WTC11 (cell line): Measurements from ENCODE around the gene HLA-DOB. TPM values are rescaled to one million over a fixed set of nuclear protein-coding genes. Genes with fewer than 3 reads are reported as not detected.

Source experiments
- CREM ChIP-seq: sonication (generic); formaldehyde crosslinking; IDR thresholded peaks from 2 replicates; pipeline ENCODE4 v1.8.1; 2022; ENCODE audit warnings: mild to moderate bottlenecking, missing genetic modification reagents, moderate library complexity
- ELF4 ChIP-seq: sonication (generic); formaldehyde crosslinking; IDR thresholded peaks from 2 replicates; pipeline ENCODE4 v1.8.1; 2022; ENCODE audit warnings: low read depth, mild to moderate bottlenecking, moderate library complexity, missing genetic modification reagents
- GTF2I ChIP-seq: fragments of 250-450 bp; sonication (Bioruptor Pico); conservative IDR thresholded peaks from 2 replicates; pipeline ENCODE4 v1.4.0; 2021; ENCODE audit warnings: mild to moderate bottlenecking
- MYBL2 ChIP-seq: sonication (generic); formaldehyde crosslinking; IDR thresholded peaks from 2 replicates; pipeline ENCODE4 v1.8.1; 2023; ENCODE audit warnings: mild to moderate bottlenecking, moderate library complexity, missing genetic modification reagents
- OVOL2 ChIP-seq: fragments of 250-450 bp; sonication (Bioruptor Pico); IDR thresholded peaks from 2 replicates; pipeline ENCODE4 v1.9.0; 2021; ENCODE audit warnings: mild to moderate bottlenecking, borderline replicate concordance
- PRRX2 ChIP-seq: fragments of 250-450 bp; sonication (Bioruptor Pico); IDR thresholded peaks from 2 replicates; pipeline ENCODE4 v1.8.0; 2021; ENCODE audit warnings: mild to moderate bottlenecking
- SMAD3 ChIP-seq: sonication (generic); formaldehyde crosslinking; IDR thresholded peaks from 2 replicates; pipeline ENCODE4 v1.8.0; 2022; ENCODE audit warnings: missing genetic modification reagents, mild to moderate bottlenecking, borderline replicate concordance
- TEAD4 ChIP-seq: sonication (generic); formaldehyde crosslinking; IDR thresholded peaks from 2 replicates; pipeline ENCODE4 v1.8.0; 2022; ENCODE audit warnings: mild to moderate bottlenecking, missing genetic modification reagents
- TP53 ChIP-seq: sonication (generic); formaldehyde crosslinking; IDR thresholded peaks from 2 replicates; pipeline ENCODE4 v1.8.1; 2023; ENCODE audit warnings: mild to moderate bottlenecking, missing genetic modification reagents
- ZNF121 ChIP-seq: sonication (generic); formaldehyde crosslinking; IDR thresholded peaks from 2 replicates; pipeline ENCODE4 v1.8.0; 2023; ENCODE audit warnings: missing genetic modification reagents
- ZNF671 ChIP-seq: fragments of 250-450 bp; sonication (Bioruptor Pico); IDR thresholded peaks from 2 replicates; pipeline ENCODE4 v1.8.0; 2021; ENCODE audit warnings: mild to moderate bottlenecking
- total RNA-seq: library from RNA; stranded (reverse); gene quantifications from 3 replicates; pipeline ENCODE4 v1.2.3, GENCODE V29; 2021
- TF ChIP-seq, protein P1 (sequence below): sonication (generic); formaldehyde crosslinking; IDR thresholded peaks from 2 replicates; pipeline ENCODE4 v1.8.1; 2022; ENCODE audit warnings: mild to moderate bottlenecking, missing genetic modification reagents, moderate library complexity, borderline replicate concordance
- TF ChIP-seq, protein P2 (sequence below): sonication (generic); formaldehyde crosslinking; IDR thresholded peaks from 2 replicates; pipeline ENCODE4 v1.8.0; 2022; ENCODE audit warnings: mild to moderate bottlenecking, missing genetic modification reagents
- TF ChIP-seq, protein P3 (sequence below): sonication (generic); formaldehyde crosslinking; IDR thresholded peaks from 2 replicates; pipeline ENCODE4 v1.8.0; 2023; ENCODE audit warnings: missing genetic modification reagents
- TF ChIP-seq, protein P4 (sequence below): fragments of 250-450 bp; sonication (Bioruptor Pico); IDR thresholded peaks from 2 replicates; pipeline ENCODE4 v1.9.0; 2021; ENCODE audit warnings: mild to moderate bottlenecking
- TF ChIP-seq, protein P5 (sequence below): sonication (generic); formaldehyde crosslinking; IDR thresholded peaks from 2 replicates; pipeline ENCODE4 v1.8.0; 2023; ENCODE audit warnings: mild to moderate bottlenecking, missing genetic modification reagents
- TF ChIP-seq, protein P6 (sequence below): sonication (generic); formaldehyde crosslinking; IDR thresholded peaks from 2 replicates; pipeline ENCODE4 v1.8.1; 2023; ENCODE audit warnings: mild to moderate bottlenecking, moderate library complexity, missing genetic modification reagents
- TF ChIP-seq, protein P7 (sequence below): sonication (generic); formaldehyde crosslinking; conservative IDR thresholded peaks from 2 replicates; pipeline ENCODE4 v1.8.1; 2022; ENCODE audit warnings: mild to moderate bottlenecking, missing genetic modification reagents
- TF ChIP-seq, protein P8 (sequence below): sonication (generic); formaldehyde crosslinking; IDR thresholded peaks from 2 replicates; pipeline ENCODE4 v1.8.0; 2022; ENCODE audit warnings: mild to moderate bottlenecking, missing genetic modification reagents
- TF ChIP-seq, protein P9 (sequence below): sonication (generic); formaldehyde crosslinking; IDR thresholded peaks from 2 replicates; pipeline ENCODE4 v1.8.1; 2022; ENCODE audit warnings: mild to moderate bottlenecking, moderate library complexity, missing genetic modification reagents
- TF ChIP-seq, protein P10 (sequence below): sonication (generic); formaldehyde crosslinking; IDR thresholded peaks from 2 replicates; pipeline ENCODE4 v1.8.0; 2022; ENCODE audit warnings: mild to moderate bottlenecking, missing genetic modification reagents
- TF ChIP-seq, protein P11 (sequence below): sonication (generic); formaldehyde crosslinking; IDR thresholded peaks from 2 replicates; pipeline ENCODE4 v1.8.1; 2022; ENCODE audit warnings: low read depth, mild to moderate bottlenecking, moderate library complexity, missing genetic modification reagents, borderline replicate concordance
- TF ChIP-seq, protein P12 (sequence below): fragments of 250-450 bp; sonication (Bioruptor Pico); conservative IDR thresholded peaks from 2 replicates; pipeline ENCODE4 v1.9.0; 2021; ENCODE audit warnings: mild to moderate bottlenecking

The HLA-DOB gene
- total RNA-seq, 1 experiment from 2014 or later: 0.15 TPM

DNA sequence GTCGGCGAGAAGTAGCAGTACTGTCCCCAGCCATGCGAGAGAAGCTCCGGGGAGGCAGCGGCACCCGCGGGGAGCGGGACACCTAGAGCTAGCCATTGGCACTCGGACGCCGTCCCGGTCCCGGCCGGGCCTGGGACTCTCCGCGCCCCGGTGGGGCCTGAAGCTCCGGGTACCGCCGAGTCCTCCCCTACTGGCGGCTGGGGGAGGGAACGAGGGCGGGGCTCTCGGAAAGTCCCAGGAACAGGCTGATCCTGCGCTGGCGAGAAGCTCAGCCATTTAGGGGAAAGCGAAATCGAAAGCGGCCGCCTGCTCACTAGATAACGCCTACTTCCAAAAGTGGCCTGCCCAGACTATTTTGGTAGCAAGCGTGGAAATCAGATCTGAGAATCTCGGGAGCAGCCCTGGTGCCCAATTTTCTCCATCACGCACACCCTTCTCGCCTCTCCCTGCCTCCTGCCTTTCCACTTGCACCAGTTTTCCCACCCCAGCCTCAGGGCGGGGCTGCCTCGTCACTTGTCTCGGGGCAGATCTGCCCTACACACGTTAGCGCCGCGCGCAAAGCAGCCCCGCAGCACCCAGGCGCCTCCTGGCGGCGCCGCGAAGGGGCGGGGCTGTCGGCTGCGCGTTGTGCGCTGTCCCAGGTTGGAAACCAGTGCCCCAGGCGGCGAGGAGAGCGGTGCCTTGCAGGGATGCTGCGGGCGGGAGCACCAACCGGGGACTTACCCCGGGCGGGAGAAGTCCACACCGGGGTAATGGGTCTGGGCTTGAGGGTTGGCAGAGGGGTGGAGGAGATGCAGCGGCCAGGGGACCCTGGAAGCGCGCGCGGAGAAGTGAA lies 37.0 kb upstream of the HLA-DOB start, which contains the start of the genes PSMB9 and TAP1 (continued):
- TF ChIP-seq, protein P1, sequence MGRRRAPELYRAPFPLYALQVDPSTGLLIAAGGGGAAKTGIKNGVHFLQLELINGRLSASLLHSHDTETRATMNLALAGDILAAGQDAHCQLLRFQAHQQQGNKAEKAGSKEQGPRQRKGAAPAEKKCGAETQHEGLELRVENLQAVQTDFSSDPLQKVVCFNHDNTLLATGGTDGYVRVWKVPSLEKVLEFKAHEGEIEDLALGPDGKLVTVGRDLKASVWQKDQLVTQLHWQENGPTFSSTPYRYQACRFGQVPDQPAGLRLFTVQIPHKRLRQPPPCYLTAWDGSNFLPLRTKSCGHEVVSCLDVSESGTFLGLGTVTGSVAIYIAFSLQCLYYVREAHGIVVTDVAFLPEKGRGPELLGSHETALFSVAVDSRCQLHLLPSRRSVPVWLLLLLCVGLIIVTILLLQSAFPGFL (CRISPR knock-in tag): no peak
- TF ChIP-seq, protein P2, sequence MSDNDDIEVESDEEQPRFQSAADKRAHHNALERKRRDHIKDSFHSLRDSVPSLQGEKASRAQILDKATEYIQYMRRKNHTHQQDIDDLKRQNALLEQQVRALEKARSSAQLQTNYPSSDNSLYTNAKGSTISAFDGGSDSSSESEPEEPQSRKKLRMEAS (CRISPR knock-in tag): peak; percentile 41; the same call in 1 of the 2 replicates
- TF ChIP-seq, protein P3, sequence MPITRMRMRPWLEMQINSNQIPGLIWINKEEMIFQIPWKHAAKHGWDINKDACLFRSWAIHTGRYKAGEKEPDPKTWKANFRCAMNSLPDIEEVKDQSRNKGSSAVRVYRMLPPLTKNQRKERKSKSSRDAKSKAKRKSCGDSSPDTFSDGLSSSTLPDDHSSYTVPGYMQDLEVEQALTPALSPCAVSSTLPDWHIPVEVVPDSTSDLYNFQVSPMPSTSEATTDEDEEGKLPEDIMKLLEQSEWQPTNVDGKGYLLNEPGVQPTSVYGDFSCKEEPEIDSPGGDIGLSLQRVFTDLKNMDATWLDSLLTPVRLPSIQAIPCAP (CRISPR knock-in tag): peak; percentile 70
- no peak for TF ChIP-seq ELF4 (CRISPR knock-in tag)
- TF ChIP-seq, protein P4, sequence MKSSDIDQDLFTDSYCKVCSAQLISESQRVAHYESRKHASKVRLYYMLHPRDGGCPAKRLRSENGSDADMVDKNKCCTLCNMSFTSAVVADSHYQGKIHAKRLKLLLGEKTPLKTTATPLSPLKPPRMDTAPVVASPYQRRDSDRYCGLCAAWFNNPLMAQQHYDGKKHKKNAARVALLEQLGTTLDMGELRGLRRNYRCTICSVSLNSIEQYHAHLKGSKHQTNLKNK: no peak
- TF ChIP-seq ZNF121 (CRISPR knock-in tag): 0 out of 2 replicates have a peak, but pooled peaks have one; percentile 54
- TF ChIP-seq, protein P5, sequence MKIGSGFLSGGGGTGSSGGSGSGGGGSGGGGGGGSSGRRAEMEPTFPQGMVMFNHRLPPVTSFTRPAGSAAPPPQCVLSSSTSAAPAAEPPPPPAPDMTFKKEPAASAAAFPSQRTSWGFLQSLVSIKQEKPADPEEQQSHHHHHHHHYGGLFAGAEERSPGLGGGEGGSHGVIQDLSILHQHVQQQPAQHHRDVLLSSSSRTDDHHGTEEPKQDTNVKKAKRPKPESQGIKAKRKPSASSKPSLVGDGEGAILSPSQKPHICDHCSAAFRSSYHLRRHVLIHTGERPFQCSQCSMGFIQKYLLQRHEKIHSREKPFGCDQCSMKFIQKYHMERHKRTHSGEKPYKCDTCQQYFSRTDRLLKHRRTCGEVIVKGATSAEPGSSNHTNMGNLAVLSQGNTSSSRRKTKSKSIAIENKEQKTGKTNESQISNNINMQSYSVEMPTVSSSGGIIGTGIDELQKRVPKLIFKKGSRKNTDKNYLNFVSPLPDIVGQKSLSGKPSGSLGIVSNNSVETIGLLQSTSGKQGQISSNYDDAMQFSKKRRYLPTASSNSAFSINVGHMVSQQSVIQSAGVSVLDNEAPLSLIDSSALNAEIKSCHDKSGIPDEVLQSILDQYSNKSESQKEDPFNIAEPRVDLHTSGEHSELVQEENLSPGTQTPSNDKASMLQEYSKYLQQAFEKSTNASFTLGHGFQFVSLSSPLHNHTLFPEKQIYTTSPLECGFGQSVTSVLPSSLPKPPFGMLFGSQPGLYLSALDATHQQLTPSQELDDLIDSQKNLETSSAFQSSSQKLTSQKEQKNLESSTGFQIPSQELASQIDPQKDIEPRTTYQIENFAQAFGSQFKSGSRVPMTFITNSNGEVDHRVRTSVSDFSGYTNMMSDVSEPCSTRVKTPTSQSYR (CRISPR knock-in tag): no peak
- no peak for TF ChIP-seq TEAD4 (CRISPR knock-in tag)
- TF ChIP-seq, protein P6, sequence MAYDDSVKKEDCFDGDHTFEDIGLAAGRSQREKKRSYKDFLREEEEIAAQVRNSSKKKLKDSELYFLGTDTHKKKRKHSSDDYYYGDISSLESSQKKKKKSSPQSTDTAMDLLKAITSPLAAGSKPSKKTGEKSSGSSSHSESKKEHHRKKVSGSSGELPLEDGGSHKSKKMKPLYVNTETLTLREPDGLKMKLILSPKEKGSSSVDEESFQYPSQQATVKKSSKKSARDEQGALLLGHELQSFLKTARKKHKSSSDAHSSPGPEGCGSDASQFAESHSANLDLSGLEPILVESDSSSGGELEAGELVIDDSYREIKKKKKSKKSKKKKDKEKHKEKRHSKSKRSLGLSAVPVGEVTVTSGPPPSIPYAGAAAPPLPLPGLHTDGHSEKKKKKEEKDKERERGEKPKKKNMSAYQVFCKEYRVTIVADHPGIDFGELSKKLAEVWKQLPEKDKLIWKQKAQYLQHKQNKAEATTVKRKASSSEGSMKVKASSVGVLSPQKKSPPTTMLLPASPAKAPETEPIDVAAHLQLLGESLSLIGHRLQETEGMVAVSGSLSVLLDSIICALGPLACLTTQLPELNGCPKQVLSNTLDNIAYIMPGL (CRISPR knock-in tag): peak; percentile 92
- TF ChIP-seq TP53 (CRISPR knock-in tag): no peak
- no peak for TF ChIP-seq OVOL2
- TF ChIP-seq, protein P7, sequence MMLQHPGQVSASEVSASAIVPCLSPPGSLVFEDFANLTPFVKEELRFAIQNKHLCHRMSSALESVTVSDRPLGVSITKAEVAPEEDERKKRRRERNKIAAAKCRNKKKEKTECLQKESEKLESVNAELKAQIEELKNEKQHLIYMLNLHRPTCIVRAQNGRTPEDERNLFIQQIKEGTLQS (CRISPR knock-in tag): no peak
- TF ChIP-seq CREM (CRISPR knock-in tag): peak; percentile 55; the same call in 1 of the 2 replicates
- TF ChIP-seq GTF2I: no peak
- no peak for TF ChIP-seq PRRX2 (CRISPR knock-in tag)
- TF ChIP-seq, protein P8, sequence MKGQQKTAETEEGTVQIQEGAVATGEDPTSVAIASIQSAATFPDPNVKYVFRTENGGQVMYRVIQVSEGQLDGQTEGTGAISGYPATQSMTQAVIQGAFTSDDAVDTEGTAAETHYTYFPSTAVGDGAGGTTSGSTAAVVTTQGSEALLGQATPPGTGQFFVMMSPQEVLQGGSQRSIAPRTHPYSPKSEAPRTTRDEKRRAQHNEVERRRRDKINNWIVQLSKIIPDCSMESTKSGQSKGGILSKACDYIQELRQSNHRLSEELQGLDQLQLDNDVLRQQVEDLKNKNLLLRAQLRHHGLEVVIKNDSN (CRISPR knock-in tag): no peak
- TF ChIP-seq MYBL2 (CRISPR knock-in tag): 0 out of 2 replicates have a peak, but pooled peaks have one; percentile 43
- TF ChIP-seq, protein P9, sequence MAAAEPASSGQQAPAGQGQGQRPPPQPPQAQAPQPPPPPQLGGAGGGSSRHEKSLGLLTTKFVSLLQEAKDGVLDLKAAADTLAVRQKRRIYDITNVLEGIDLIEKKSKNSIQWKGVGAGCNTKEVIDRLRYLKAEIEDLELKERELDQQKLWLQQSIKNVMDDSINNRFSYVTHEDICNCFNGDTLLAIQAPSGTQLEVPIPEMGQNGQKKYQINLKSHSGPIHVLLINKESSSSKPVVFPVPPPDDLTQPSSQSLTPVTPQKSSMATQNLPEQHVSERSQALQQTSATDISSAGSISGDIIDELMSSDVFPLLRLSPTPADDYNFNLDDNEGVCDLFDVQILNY (CRISPR knock-in tag): peak; percentile 72; the same call in 1 of the 2 replicates
- TF ChIP-seq, protein P10, sequence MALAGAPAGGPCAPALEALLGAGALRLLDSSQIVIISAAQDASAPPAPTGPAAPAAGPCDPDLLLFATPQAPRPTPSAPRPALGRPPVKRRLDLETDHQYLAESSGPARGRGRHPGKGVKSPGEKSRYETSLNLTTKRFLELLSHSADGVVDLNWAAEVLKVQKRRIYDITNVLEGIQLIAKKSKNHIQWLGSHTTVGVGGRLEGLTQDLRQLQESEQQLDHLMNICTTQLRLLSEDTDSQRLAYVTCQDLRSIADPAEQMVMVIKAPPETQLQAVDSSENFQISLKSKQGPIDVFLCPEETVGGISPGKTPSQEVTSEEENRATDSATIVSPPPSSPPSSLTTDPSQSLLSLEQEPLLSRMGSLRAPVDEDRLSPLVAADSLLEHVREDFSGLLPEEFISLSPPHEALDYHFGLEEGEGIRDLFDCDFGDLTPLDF (CRISPR knock-in tag): 0 out of 2 replicates have a peak, but pooled peaks have one; percentile 52
- TF ChIP-seq, protein P11, sequence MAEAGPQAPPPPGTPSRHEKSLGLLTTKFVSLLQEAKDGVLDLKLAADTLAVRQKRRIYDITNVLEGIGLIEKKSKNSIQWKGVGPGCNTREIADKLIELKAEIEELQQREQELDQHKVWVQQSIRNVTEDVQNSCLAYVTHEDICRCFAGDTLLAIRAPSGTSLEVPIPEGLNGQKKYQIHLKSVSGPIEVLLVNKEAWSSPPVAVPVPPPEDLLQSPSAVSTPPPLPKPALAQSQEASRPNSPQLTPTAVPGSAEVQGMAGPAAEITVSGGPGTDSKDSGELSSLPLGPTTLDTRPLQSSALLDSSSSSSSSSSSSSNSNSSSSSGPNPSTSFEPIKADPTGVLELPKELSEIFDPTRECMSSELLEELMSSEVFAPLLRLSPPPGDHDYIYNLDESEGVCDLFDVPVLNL (CRISPR knock-in tag): no peak
- TF ChIP-seq, protein P12, sequence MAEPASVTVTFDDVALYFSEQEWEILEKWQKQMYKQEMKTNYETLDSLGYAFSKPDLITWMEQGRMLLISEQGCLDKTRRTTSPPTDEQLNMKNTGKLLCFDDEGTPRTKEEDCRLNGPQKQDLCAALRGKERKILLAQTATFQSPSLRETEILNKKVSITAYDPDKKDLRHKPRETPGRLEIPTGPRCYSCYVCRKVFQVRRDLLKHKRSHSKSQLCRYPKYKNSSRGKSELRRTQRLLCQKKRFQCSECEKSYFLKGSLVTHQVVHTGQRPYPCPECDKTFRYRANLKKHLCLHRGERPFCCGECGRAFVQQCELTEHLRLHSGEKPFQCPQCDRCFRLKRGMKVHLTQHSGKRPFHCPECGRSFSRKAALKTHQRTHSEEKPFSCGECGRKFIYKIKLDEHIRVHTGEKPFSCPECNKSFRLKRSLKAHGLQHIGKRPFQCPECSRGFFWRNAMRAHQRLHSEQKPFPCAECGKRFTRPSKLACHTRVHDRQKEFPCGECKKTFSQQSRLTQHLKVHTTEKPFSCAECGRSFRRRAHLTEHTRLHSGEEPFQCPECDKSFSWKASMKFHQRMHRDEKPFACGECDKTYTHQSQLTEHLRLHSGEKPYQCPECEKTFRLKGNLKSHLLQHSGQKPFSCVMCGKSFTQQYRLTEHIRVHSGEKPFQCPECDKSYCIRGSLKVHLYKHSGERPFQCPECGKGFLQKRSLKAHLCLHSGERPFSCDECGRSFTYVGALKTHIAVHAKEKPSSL (CRISPR knock-in tag): no peak
- no peak for TF ChIP-seq SMAD3 (CRISPR knock-in tag)
- no peak for TF ChIP-seq ZNF671 (CRISPR knock-in tag)
